OCI-LY1 (cell line): Measurements from ENCODE around the gene CCBE1.

Experiments used
- EZH2 ChIP-seq: fragments of 200-600 bp; sonication (generic), shearing (Covaris generic); IDR thresholded peaks from 2 replicates; pipeline ENCODE4 v1.8.0; 2017; ENCODE audit warnings: borderline replicate concordance, mixed run types, mild to moderate bottlenecking, antibody characterized with exemption, low read length, moderate library complexity, mixed read lengths
- TF ChIP-seq, protein P1 (sequence below): fragments of 200-600 bp; sonication (generic), shearing (Covaris generic); IDR thresholded peaks from 2 replicates; pipeline ENCODE4 v1.5.1; 2017; ENCODE audit warnings: mild to moderate bottlenecking, antibody characterized with exemption, low read length, moderate library complexity, mixed read lengths

DNA sequence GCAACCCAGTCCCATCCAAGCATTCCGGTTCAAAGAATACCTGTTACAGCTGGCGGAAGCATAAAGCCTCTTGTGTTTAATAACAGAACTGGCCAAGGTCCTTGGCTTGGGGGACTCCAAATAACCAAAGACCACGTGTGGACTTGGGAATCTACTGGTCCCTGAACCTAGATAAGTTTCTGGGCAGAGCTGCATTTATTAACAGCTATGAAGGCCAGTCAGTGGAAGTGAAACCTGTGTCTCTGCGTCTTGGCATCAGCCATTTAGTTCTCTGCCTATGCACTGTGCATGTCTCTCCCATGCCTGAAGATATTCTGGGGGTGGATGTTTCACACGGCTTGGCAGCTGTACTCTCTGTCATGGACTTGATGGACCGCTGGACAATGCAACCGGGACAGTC lies 137.7 kb downstream of the CCBE1 start:
- TF ChIP-seq, protein P1, sequence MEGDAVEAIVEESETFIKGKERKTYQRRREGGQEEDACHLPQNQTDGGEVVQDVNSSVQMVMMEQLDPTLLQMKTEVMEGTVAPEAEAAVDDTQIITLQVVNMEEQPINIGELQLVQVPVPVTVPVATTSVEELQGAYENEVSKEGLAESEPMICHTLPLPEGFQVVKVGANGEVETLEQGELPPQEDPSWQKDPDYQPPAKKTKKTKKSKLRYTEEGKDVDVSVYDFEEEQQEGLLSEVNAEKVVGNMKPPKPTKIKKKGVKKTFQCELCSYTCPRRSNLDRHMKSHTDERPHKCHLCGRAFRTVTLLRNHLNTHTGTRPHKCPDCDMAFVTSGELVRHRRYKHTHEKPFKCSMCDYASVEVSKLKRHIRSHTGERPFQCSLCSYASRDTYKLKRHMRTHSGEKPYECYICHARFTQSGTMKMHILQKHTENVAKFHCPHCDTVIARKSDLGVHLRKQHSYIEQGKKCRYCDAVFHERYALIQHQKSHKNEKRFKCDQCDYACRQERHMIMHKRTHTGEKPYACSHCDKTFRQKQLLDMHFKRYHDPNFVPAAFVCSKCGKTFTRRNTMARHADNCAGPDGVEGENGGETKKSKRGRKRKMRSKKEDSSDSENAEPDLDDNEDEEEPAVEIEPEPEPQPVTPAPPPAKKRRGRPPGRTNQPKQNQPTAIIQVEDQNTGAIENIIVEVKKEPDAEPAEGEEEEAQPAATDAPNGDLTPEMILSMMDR, result no peak
- TF ChIP-seq EZH2, result no peak
